Cerebellar cortex (tissue), 1 donor: Measurements from ENCODE around the gene KLHL30.
"Not testable (repeated sequence)": the region's sequence is repeated elsewhere in the genome, so short reads cannot be mapped to it uniquely, and the experiment has no call there.

ENCODE experiments used
- DNase-seq: peaks from one replicate; pipeline ENCODE4 v3.0.0-alpha.2; 2015; ENCODE audit warnings: low spot score

KLHL30 gene

GRCh38 chr2:238102865-238103264 is 35.6 kb upstream of the KLHL30 start:
- DNase-seq: no peak

- DNase-seq: no peak
Measured at GRCh38 chr2:238103465-238104225, 34.8 kb upstream of the KLHL30 start.

- no peak for DNase-seq
Measured at GRCh38 chr2:238104226-238104690, 34.2 kb upstream of the KLHL30 start.

- no peak for DNase-seq
Measured at GRCh38 chr2:238104691-238105371, 33.6 kb upstream of the KLHL30 start.

- no peak for DNase-seq
Measured at GRCh38 chr2:238105506-238106338, 32.7 kb upstream of the KLHL30 start.

- no peak for DNase-seq
Measured at GRCh38 chr2:238106339-238106697, 32.1 kb upstream of the KLHL30 start.

GRCh38 chr2:238106698-238107524 is 31.6 kb upstream of the KLHL30 start:
- DNase-seq: peak; percentile 41

- no peak for DNase-seq
Measured at GRCh38 chr2:238107525-238108422, 30.7 kb upstream of the KLHL30 start.

GRCh38 chr2:238108423-238109183 is 29.9 kb upstream of the KLHL30 start:
- DNase-seq: no peak

GRCh38 chr2:238113611-238114010 is 24.9 kb upstream of the KLHL30 start:
- DNase-seq: no peak

- no peak for DNase-seq
Measured at GRCh38 chr2:238114331-238114841, 24.1 kb upstream of the KLHL30 start.

- no peak for DNase-seq
Measured at GRCh38 chr2:238114851-238115660, 23.4 kb upstream of the KLHL30 start.

GRCh38 chr2:238115709-238116108 is 22.8 kb upstream of the KLHL30 start:
- DNase-seq: not testable (repeated sequence)

- no peak for DNase-seq
Measured at GRCh38 chr2:238116298-238117198, 21.9 kb upstream of the KLHL30 start.

GRCh38 chr2:238117199-238118154 is 21.0 kb upstream of the KLHL30 start:
- DNase-seq: no peak

- peak; percentile 76 for DNase-seq
Measured at GRCh38 chr2:238119756-238120462, 18.6 kb upstream of the KLHL30 start.
